Activated naive CD8-positive, alpha-beta T cell treated with anti-CD3 and anti-CD28 coated beads, Interleukin-2, amount 50 U/mL, for 16 hours (primary cell): ENCODE results near the gene SBK3.
"Not testable (repeated sequence)": the region's sequence is repeated elsewhere in the genome, so short reads cannot be mapped to it uniquely, and the experiment has no call there.

Experiments
- DNase-seq: peaks from one replicate; pipeline ENCODE4 v3.0.0-alpha.2; 2020; ENCODE audit warnings: low read depth, low spot score

Gene SBK3

GRCh38 chr19:55540619-55541018 is 4.7 kb downstream of the SBK3 start:
- no peak for DNase-seq

GRCh38 chr19:55539090-55539984 is 6.0 kb downstream of the SBK3 start:
- DNase-seq = no peak

GRCh38 chr19:55538132-55538531 is 7.2 kb downstream of the SBK3 start:
- no peak for DNase-seq

- no peak for DNase-seq
Measured at GRCh38 chr19:55537741-55538111, 7.6 kb downstream of the SBK3 start.

GRCh38 chr19:55536951-55537740 is 8.2 kb downstream of the SBK3 start, which contains the start of gene SBK2:
Gene SBK2 (minus strand): TSS chr19:55537133. CDS start chr19:55536294, 839 bp downstream.
- no peak for DNase-seq

GRCh38 chr19:55536366-55536765 is 9.0 kb downstream of the SBK3 start:
- no peak for DNase-seq

GRCh38 chr19:55535965-55536350 is 9.4 kb downstream of the SBK3 start:
- DNase-seq = no peak

- no peak for DNase-seq
Measured at GRCh38 chr19:55535173-55535964, 10.0 kb downstream of the SBK3 start.

GRCh38 chr19:55534280-55534679 is 11.1 kb downstream of the SBK3 start:
- not testable (repeated sequence) for DNase-seq

- DNase-seq = no peak
Measured at GRCh38 chr19:55530996-55531395, 14.3 kb downstream of the SBK3 start.

GRCh38 chr19:55529636-55530234 is 15.6 kb downstream of the SBK3 start:
- no peak for DNase-seq

GRCh38 chr19:55528030-55528803 is 17.1 kb downstream of the SBK3 start:
- DNase-seq = no peak

- DNase-seq = no peak
Measured at GRCh38 chr19:55527197-55528029, 17.9 kb downstream of the SBK3 start.

- no peak for DNase-seq
Measured at GRCh38 chr19:55526216-55527196, 18.8 kb downstream of the SBK3 start.

GRCh38 chr19:55525289-55526101 is 19.8 kb downstream of the SBK3 start:
- DNase-seq = no peak

- DNase-seq = no peak
Measured at GRCh38 chr19:55520691-55521292, 24.6 kb downstream of the SBK3 start.
